SK-N-SH (cell line): ENCODE results near the gene TSHZ3. TPM values are rescaled to one million over a fixed set of nuclear protein-coding genes. Genes with fewer than 3 reads are reported as not detected.

Experiments
- CTCF ChIA-PET: fragments of 300-600, 350-600 bp; formaldehyde crosslinking; extraction: SDS; loops from one replicate; lab custom pipeline; 2021; lab: Yijun Ruan, JAX
- POLR2A ChIA-PET: fragments of 350-600 bp; sonication (Branson Sonifier 250); formaldehyde crosslinking; extraction: SDS; loops from one replicate; lab custom pipeline; 2020; ENCODE audit warnings: antibody characterized with exemption, inconsistent platforms; lab: Yijun Ruan, JAX
- DNase-seq: peaks from one replicate; pipeline ENCODE4 v3.0.0; 2012
- H2AFZ ChIP-seq: fragments of 200-600 bp; sonication (generic); 2 replicates; pipeline ENCODE4 v1.8.1; 2016; ENCODE audit warnings: antibody characterized with exemption, mild to moderate bottlenecking, low read depth
- H3F3A ChIP-seq: fragments of 200-600 bp; sonication (generic); replicated peaks from 2 replicates; pipeline ENCODE3; 2016; ENCODE audit warnings: antibody characterized with exemption, mild to moderate bottlenecking; ENCODE audit not compliant: insufficient read depth
- H3K27ac ChIP-seq, 2 experiments: fragments of 200-500 bp in 1 of 2; fragments of 200-600 bp in 1 of 2; sonication (Bioruptor generic) in 1 of 2; sonication (generic), shearing (Covaris generic) in 1 of 2; 2 replicates each; pipeline versions ENCODE4 v1.5.1 to v1.6.1; 2014 to 2016; ENCODE audit warnings: low read depth in 2 of 2, inconsistent platforms in 1 of 2, low read length in 1 of 2, mild to moderate bottlenecking in 1 of 2, mixed read lengths in 1 of 2
- H3K27me3 ChIP-seq: fragments of 200-600 bp; sonication (generic), shearing (Covaris generic); 2 replicates; pipeline ENCODE4 v1.6.1; 2016; ENCODE audit warnings: mixed run types; ENCODE audit not compliant: insufficient read depth
- H3K36me3 ChIP-seq, 2 experiments: fragments of 200-500 bp in 1 of 2; fragments of 200-600 bp in 1 of 2; sonication (Bioruptor generic) in 1 of 2; sonication (generic) in 1 of 2; replicated peaks in 1 of 2; 2 replicates each; pipeline versions ENCODE3 to v1.5.1; 2014 to 2016; ENCODE audit warnings: low read length in 1 of 2, mild to moderate bottlenecking in 1 of 2; ENCODE audit not compliant: insufficient read depth in 2 of 2, control insufficient read depth in 1 of 2
- H3K4me1 ChIP-seq, 2 experiments: fragments of 200-500 bp in 1 of 2; fragments of 200-600 bp in 1 of 2; sonication (Bioruptor generic) in 1 of 2; sonication (generic), shearing (Covaris generic) in 1 of 2; 2 replicates each; pipeline versions ENCODE4 v1.5.1 to v1.6.1; 2014 to 2016; ENCODE audit warnings: low read depth in 1 of 2, low read length in 1 of 2, mixed run types in 1 of 2; ENCODE audit not compliant: insufficient read depth in 2 of 2, control insufficient read depth in 1 of 2
- H3K4me2 ChIP-seq: fragments of 200-600 bp; sonication (generic), shearing (Covaris generic); 2 replicates; pipeline ENCODE4 v1.6.1; 2017; ENCODE audit warnings: mixed run types
- H3K4me3 ChIP-seq, 2 experiments: fragments of 200-500 bp in 1 of 2; fragments of 200-600 bp in 1 of 2; sonication (Bioruptor generic) in 1 of 2; sonication (generic), shearing (Covaris generic) in 1 of 2; 2 replicates each; pipeline versions ENCODE4 v1.5.1 to v1.8.1; 2014 to 2016; ENCODE audit warnings: low read depth in 2 of 2, inconsistent platforms in 1 of 2, low read length in 1 of 2, mild to moderate bottlenecking in 1 of 2, mixed read lengths in 1 of 2, moderate library complexity in 1 of 2
- H3K79me2 ChIP-seq: fragments of 200-600 bp; sonication (generic); 2 replicates; pipeline ENCODE4 v1.8.1; 2017; ENCODE audit warnings: mild to moderate bottlenecking; ENCODE audit not compliant: insufficient read depth
- H3K9ac ChIP-seq: fragments of 200-600 bp; sonication (generic); 2 replicates; pipeline ENCODE4 v1.6.1; 2017; ENCODE audit warnings: mixed run types
- H3K9me2 ChIP-seq: fragments of 200-600 bp; sonication (generic); 2 replicates; pipeline ENCODE4 v1.6.1; 2017; ENCODE audit warnings: mixed run types
- H3K9me3 ChIP-seq: fragments of 200-600 bp; sonication (generic); 2 replicates; pipeline ENCODE4 v1.6.1; 2017; ENCODE audit warnings: mixed run types, mild to moderate bottlenecking, moderate library complexity
- H4K20me1 ChIP-seq: fragments of 200-600 bp; sonication (generic); 2 replicates; pipeline ENCODE4 v1.6.1; 2017; ENCODE audit warnings: mild to moderate bottlenecking, mixed run types; ENCODE audit not compliant: insufficient read depth
- CHD2 ChIP-seq: fragments of 150-350 bp; IDR thresholded peaks from 2 replicates; pipeline ENCODE4 v1.6.1; 2018; ENCODE audit warnings: low read length; ENCODE audit not compliant: partially characterized antibody
- EP300 ChIP-seq, 2 experiments: IDR thresholded peaks; 2 replicates each; pipeline versions ENCODE4 v1.4.0 to v1.6.1; 2012; ENCODE audit warnings: borderline replicate concordance in 1 of 2, low read depth in 1 of 2, low read length in 1 of 2
- FOXJ3 ChIP-seq: sonication (generic); formaldehyde crosslinking; IDR thresholded peaks from 2 replicates; pipeline ENCODE4 v1.5.1; 2020; ENCODE audit warnings: mild to moderate bottlenecking, missing genetic modification reagents
- FOXM1 ChIP-seq: IDR thresholded peaks from 2 replicates; pipeline ENCODE4 v1.4.0; 2012; ENCODE audit warnings: low read depth, mild to moderate bottlenecking
- GATA2 ChIP-seq: sonication (generic); formaldehyde crosslinking; IDR thresholded peaks from 2 replicates; pipeline ENCODE4 v1.5.0; 2020; ENCODE audit warnings: mild to moderate bottlenecking, missing genetic modification reagents
- JUND ChIP-seq: IDR thresholded peaks from 2 replicates; pipeline ENCODE4 v1.4.0; 2012
- MXI1 ChIP-seq: IDR thresholded peaks from 2 replicates; pipeline ENCODE4 v1.6.1; 2012; ENCODE audit warnings: mild to moderate bottlenecking, low read depth, low read length, improper control_type of control experiment
- NFIC ChIP-seq: IDR thresholded peaks from 2 replicates; pipeline ENCODE4 v1.4.0; 2012; ENCODE audit warnings: borderline replicate concordance
- NRF1 ChIP-seq: IDR thresholded peaks from 2 replicates; pipeline ENCODE4 v1.6.1; 2012; ENCODE audit warnings: low read depth, mild to moderate bottlenecking, low read length
- POLR2AphosphoS5 ChIP-seq: IDR thresholded peaks from 2 replicates; pipeline ENCODE4 v1.6.1; 2012; ENCODE audit warnings: low read depth, low read length
- RCOR1 ChIP-seq: fragments of 150-350 bp; IDR thresholded peaks from 2 replicates; pipeline ENCODE4 v1.6.1; 2017; ENCODE audit warnings: antibody characterized with exemption, low read length
- RFX5 ChIP-seq: IDR thresholded peaks from 2 replicates; pipeline ENCODE4 v1.6.1; 2012; ENCODE audit warnings: mild to moderate bottlenecking, improper control_type of control experiment, low read length
- TAF1 ChIP-seq: IDR thresholded peaks from 2 replicates; pipeline ENCODE4 v1.6.1; 2012; ENCODE audit warnings: low read depth, mild to moderate bottlenecking, low read length, moderate library complexity, borderline replicate concordance
- TCF12 ChIP-seq: IDR thresholded peaks from 2 replicates; pipeline ENCODE4 v1.4.0; 2012
- TEAD4 ChIP-seq: IDR thresholded peaks from 2 replicates; pipeline ENCODE4 v1.4.0; 2012; ENCODE audit warnings: mild to moderate bottlenecking, borderline replicate concordance; ENCODE audit not compliant: insufficient read depth
- YY1 ChIP-seq: IDR thresholded peaks from 2 replicates; pipeline ENCODE4 v1.4.0; 2012; ENCODE audit warnings: low read depth, mild to moderate bottlenecking
- WGBS: methylation state at CpG from one replicate; pipeline ENCODE4 v1.1.6; 2017; ENCODE audit warnings: low lambda C conversion rate; 5-methylcytosine and 5-hydroxymethylcytosine counted together
- polyA plus RNA-seq, 3 experiments: library from polyadenylated mRNA; depleted of rRNA; stranded (reverse); fragments of >200 nt; gene quantifications; 2 replicates each; pipeline ENCODE4 v1.2.3, GENCODE V29; 2012
- TF ChIP-seq, protein P1 (sequence below): IDR thresholded peaks from 2 replicates; pipeline ENCODE4 v1.4.0; 2012; ENCODE audit warnings: low read depth, borderline replicate concordance
- TF ChIP-seq, protein P2 (sequence below): fragments of 200-600 bp; sonication (generic); IDR thresholded peaks from 2 replicates; pipeline ENCODE4 v1.6.1; 2017; ENCODE audit warnings: antibody characterized with exemption, mild to moderate bottlenecking, moderate library complexity
- TF ChIP-seq, protein P3 (sequence below): IDR thresholded peaks from 2 replicates; pipeline ENCODE4; 2012

Gene TSHZ3
- polyA plus RNA-seq, 1 of the 3 experiments (the other 2 are of a cell fraction) = 3.3 TPM

- no peak overlapping the region for H3K4me2 ChIP-seq
- WGBS = 85% methylated on average over 5 of the region's 5 CpGs
- peaks cover 4% of the 10 kb centered on the region for H3F3A ChIP-seq
- DNase-seq = no peak
- H3K9me3 ChIP-seq = no peaks in the 10 kb centered on the region
- H3K79me2 ChIP-seq = peaks cover 87% of the 10 kb centered on the region
- peaks cover 58 to 70% of the 10 kb centered on the region in 2 experiments for H3K4me1 ChIP-seq
- no peak overlapping the region for H3K9ac ChIP-seq
- peaks cover 0 to 3% of the 10 kb centered on the region in 2 experiments for H3K36me3 ChIP-seq
- H4K20me1 ChIP-seq = peaks cover 44% of the 10 kb centered on the region
- no peak overlapping the region for H2AFZ ChIP-seq
- TF ChIP-seq, protein P1, sequence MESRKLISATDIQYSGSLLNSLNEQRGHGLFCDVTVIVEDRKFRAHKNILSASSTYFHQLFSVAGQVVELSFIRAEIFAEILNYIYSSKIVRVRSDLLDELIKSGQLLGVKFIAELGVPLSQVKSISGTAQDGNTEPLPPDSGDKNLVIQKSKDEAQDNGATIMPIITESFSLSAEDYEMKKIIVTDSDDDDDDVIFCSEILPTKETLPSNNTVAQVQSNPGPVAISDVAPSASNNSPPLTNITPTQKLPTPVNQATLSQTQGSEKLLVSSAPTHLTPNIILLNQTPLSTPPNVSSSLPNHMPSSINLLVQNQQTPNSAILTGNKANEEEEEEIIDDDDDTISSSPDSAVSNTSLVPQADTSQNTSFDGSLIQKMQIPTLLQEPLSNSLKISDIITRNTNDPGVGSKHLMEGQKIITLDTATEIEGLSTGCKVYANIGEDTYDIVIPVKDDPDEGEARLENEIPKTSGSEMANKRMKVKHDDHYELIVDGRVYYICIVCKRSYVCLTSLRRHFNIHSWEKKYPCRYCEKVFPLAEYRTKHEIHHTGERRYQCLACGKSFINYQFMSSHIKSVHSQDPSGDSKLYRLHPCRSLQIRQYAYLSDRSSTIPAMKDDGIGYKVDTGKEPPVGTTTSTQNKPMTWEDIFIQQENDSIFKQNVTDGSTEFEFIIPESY = no peak
- TF ChIP-seq NRF1 = no peak
- peak; percentile 32; the same call in 1 of the 2 replicates for TF ChIP-seq TCF12
- no peak for TF ChIP-seq POLR2AphosphoS5
- no peak for TF ChIP-seq RFX5
- TF ChIP-seq, all 33 proteins: peak for 1
- H3K27ac ChIP-seq = peak overlapping the region in 1 of 2 experiments; percentile 55; a peak in 1 of 4 replicates
- no peaks in the 10 kb centered on the region for H3K9me2 ChIP-seq
- H3K4me3 ChIP-seq = no peak overlapping the region
- H3K27me3 ChIP-seq = no peaks in the 10 kb centered on the region
- CTCF ChIA-PET = no interaction called here
- POLR2A ChIA-PET = no interaction called here
These were observed 6.3 kb downstream of the TSHZ3 start for GRCh38 chr19:31342926-31343325.

GRCh38 chr19:31340042-31341025 lies 8.9 kb downstream of the TSHZ3 start:
- WGBS = 19% methylated on average over 14 of the region's 14 CpGs
- H4K20me1 ChIP-seq = peaks cover 28% of the 10 kb centered on the region
- peak overlapping the region in 1 of 2 experiments; percentile 22; a peak in 1 of 4 replicates for H3K4me3 ChIP-seq
- H3K27ac ChIP-seq = peak overlapping the region; percentile 41 to 98; a peak in 3 of 4 replicates
- H3K9me3 ChIP-seq = no peaks in the 10 kb centered on the region
- no peak overlapping the region for H3K9ac ChIP-seq
- H3K36me3 ChIP-seq = peaks cover 4 to 5% of the 10 kb centered on the region in 2 experiments
- no peaks in the 10 kb centered on the region for H3K27me3 ChIP-seq
- H3K79me2 ChIP-seq = peaks cover 67% of the 10 kb centered on the region
- H2AFZ ChIP-seq = no peak overlapping the region
- H3F3A ChIP-seq = peaks cover 4% of the 10 kb centered on the region
- peak; percentile 74 for DNase-seq
- H3K4me2 ChIP-seq = peak overlapping the region; percentile 60; the same call in 1 of the 2 replicates
- ChIA-PET CTCF (interaction anchor here (0.6 to 2.5 kb wide), 5 partner anchors 10 to 884 kb away, joined by 3 to 9 read pairs (median 4); no protein-coding TSS in a partner anchor), POLR2A (interaction anchor here (0.6 to 3.6 kb wide), 7 partner anchors 10 to 621 kb away, joined by 3 to 14 read pairs (median 4); partner anchors contain the start of gene TSHZ3)
- peak; percentile 51 to 97; a peak in 2 of 4 replicates for TF ChIP-seq EP300 (IDR thresholded peaks at IDR 0.05; ENCODE audit: borderline replicate concordance in 1 of 2, low read depth in 1 of 2, low read length in 1 of 2)
- peak; percentile 97 for TF ChIP-seq RCOR1
- peak; percentile 44; the same call in 1 of the 2 replicates for TF ChIP-seq JUND
- 0 out of 2 replicates have a peak, but pooled peaks have one; percentile 25 for TF ChIP-seq TEAD4
- 0 out of 2 replicates have a peak, but pooled peaks have one; percentile 15 for TF ChIP-seq NFIC
- TF ChIP-seq CHD2 = peak; percentile 84
- no peak for TF ChIP-seq TAF1
- no peak for TF ChIP-seq FOXJ3 (CRISPR knock-in tag)
- no peak for TF ChIP-seq YY1
- peak; percentile 75 for TF ChIP-seq MXI1
- peak; percentile 82 for TF ChIP-seq TCF12
- TF ChIP-seq, protein P2, sequence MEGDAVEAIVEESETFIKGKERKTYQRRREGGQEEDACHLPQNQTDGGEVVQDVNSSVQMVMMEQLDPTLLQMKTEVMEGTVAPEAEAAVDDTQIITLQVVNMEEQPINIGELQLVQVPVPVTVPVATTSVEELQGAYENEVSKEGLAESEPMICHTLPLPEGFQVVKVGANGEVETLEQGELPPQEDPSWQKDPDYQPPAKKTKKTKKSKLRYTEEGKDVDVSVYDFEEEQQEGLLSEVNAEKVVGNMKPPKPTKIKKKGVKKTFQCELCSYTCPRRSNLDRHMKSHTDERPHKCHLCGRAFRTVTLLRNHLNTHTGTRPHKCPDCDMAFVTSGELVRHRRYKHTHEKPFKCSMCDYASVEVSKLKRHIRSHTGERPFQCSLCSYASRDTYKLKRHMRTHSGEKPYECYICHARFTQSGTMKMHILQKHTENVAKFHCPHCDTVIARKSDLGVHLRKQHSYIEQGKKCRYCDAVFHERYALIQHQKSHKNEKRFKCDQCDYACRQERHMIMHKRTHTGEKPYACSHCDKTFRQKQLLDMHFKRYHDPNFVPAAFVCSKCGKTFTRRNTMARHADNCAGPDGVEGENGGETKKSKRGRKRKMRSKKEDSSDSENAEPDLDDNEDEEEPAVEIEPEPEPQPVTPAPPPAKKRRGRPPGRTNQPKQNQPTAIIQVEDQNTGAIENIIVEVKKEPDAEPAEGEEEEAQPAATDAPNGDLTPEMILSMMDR = no peak
- TF ChIP-seq FOXM1 = 0 out of 2 replicates have a peak, but pooled peaks have one; percentile 11
- peak; percentile 84 for TF ChIP-seq GATA2
- TF ChIP-seq, protein P3, sequence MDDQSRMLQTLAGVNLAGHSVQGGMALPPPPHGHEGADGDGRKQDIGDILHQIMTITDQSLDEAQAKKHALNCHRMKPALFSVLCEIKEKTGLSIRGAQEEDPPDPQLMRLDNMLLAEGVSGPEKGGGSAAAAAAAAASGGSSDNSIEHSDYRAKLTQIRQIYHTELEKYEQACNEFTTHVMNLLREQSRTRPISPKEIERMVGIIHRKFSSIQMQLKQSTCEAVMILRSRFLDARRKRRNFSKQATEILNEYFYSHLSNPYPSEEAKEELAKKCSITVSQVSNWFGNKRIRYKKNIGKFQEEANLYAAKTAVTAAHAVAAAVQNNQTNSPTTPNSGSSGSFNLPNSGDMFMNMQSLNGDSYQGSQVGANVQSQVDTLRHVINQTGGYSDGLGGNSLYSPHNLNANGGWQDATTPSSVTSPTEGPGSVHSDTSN = peak; percentile 78
- no peaks in the 10 kb centered on the region for H3K9me2 ChIP-seq
- H3K4me1 ChIP-seq = peaks cover 47 to 70% of the 10 kb centered on the region in 2 experiments
